Fibroblast of upper back skin (primary cell): ENCODE data around the gene RGL3.
A peak's percentile ranks its signal among the peaks of the same experiment; 100 is the strongest.
"Not testable (repeated sequence)": the region's sequence is repeated elsewhere in the genome, so short reads cannot be mapped to it uniquely, and the experiment has no call there.

Experiments
- DNase-seq: peaks from one replicate; pipeline ENCODE4 v3.0.0-alpha.2; 2013

RGL3 gene

GRCh38 chr19:11448923-11449554, 29.9 kb upstream of the RGL3 start:
- no peak for DNase-seq

- DNase-seq, result no peak
These were observed 29.3 kb upstream of the RGL3 start for GRCh38 chr19:11448410-11448809.

- no peak for DNase-seq
These were observed 28.5 kb upstream of the RGL3 start for GRCh38 chr19:11447347-11448262.

GRCh38 chr19:11446652-11447301, 27.7 kb upstream of the RGL3 start:
- DNase-seq, result no peak

- DNase-seq, result no peak
These were observed 27.1 kb upstream of the RGL3 start for GRCh38 chr19:11446271-11446651.

- no peak for DNase-seq
These were observed 26.0 kb upstream of the RGL3 start for GRCh38 chr19:11445141-11445540.

GRCh38 chr19:11444059-11444458, 24.9 kb upstream of the RGL3 start:
- no peak for DNase-seq

GRCh38 chr19:11437955-11438354, 18.8 kb upstream of the RGL3 start:
- DNase-seq, result no peak

GRCh38 chr19:11435833-11436313, 16.8 kb upstream of the RGL3 start:
- no peak for DNase-seq

- DNase-seq, result peak; percentile 100
These were observed 16.1 kb upstream of the RGL3 start, which contains the start of the genes ODAD3 and PRKCSH for GRCh38 chr19:11435057-11435832. Gene ODAD3 (minus strand): TSS chr19:11435121. CDS start chr19:11435016, 105 bp downstream. Gene PRKCSH (plus strand): TSS chr19:11435635. CDS start chr19:11436118, 483 bp downstream.

- DNase-seq, result no peak
These were observed 15.6 kb upstream of the RGL3 start for GRCh38 chr19:11434703-11435056.

- DNase-seq, result not testable (repeated sequence)
These were observed 14.4 kb upstream of the RGL3 start for GRCh38 chr19:11433526-11433925.

- DNase-seq, result no peak
These were observed 7.5 kb upstream of the RGL3 start for GRCh38 chr19:11426656-11427055.

GRCh38 chr19:11425719-11426457, 6.8 kb upstream of the RGL3 start:
- no peak for DNase-seq

- DNase-seq, result no peak
These were observed 4.7 kb upstream of the RGL3 start for GRCh38 chr19:11423791-11424181.

- DNase-seq, result no peak
These were observed 4.2 kb upstream of the RGL3 start for GRCh38 chr19:11423164-11423790.

- DNase-seq, result peak; percentile 30
These were observed 3.3 kb upstream of the RGL3 start for GRCh38 chr19:11422163-11423065.

- DNase-seq, result no peak
These were observed 2.4 kb upstream of the RGL3 start for GRCh38 chr19:11421371-11422098.
